ENCODE data around the gene TMEM125. TPM values are rescaled to one million over a fixed set of nuclear protein-coding genes. Genes with fewer than 3 reads are reported as not detected.

The TMEM125 gene
- total RNA-seq, 1 donor from 2014 or later, result 0.64 TPM

DNA sequence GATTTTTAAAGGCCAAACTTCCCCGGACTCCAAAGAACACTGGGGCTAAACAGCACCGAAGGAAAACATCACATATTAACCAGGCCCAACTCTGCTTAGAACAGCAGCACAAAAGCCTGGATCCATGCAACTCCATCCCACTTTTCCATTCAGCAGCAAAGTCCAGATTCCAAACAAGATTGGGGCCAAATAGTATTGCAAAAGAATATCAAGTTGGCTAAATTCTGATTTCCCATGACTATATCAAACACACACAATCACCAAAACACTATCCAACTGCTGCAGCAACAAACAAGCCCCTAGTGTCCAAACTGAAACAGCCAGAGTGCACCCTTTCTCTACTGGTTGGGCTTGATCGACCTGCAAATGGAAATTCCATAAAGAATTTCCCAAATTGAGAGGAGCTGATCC is 19.4 kb upstream of the TMEM125 start:
- H3K4me1 Mint-ChIP-seq (ENCODE audit: low read depth, unreplicated experiment), result no peaks in the 10 kb centered on the region
- H3K4me1 ChIP-seq (ENCODE audit: insufficient read depth, low read length), result no peaks in the 10 kb centered on the region
- FAIRE-seq, result no peak

DNA sequence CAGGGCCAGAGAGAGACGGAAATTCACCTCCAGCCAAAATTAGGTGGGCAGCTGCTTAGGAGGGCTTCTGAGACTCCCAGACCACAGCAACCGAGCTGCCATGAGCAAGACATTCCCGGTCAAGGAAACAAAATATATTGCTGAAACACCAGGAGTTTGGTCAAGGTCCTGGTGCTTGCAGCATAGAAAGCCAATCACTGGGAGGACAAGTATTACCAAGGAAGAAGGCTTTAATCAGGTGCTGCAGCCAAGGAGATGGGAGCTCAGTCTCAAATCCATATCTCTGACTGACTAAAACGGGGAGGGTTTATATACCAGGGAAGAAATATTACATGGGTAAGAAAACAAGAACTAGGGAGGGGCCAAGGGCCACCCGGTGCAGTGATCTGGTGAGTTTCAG is 18.8 kb upstream of the TMEM125 start:
- peaks cover 34% of the 10 kb centered on the region for H3K27me3 Mint-ChIP-seq (ENCODE audit: low read depth, unreplicated experiment)
- no peak overlapping the region for H3K4me3 ChIP-seq (ENCODE audit: insufficient read depth, low read depth, low read length)
- H3K9ac ChIP-seq (ENCODE audit: low read length), result no peak overlapping the region
- no peak overlapping the region for H3K4me3 Mint-ChIP-seq (ENCODE audit: unreplicated experiment)
- H3K4me1 ChIP-seq (ENCODE audit: insufficient read depth, low read length), result no peaks in the 10 kb centered on the region
- H3K4me2 ChIP-seq (ENCODE audit: low read length), result no peak overlapping the region
- H3K27me3 ChIP-seq (ENCODE audit: insufficient read depth, low read length), result peaks cover 7% of the 10 kb centered on the region
- no peak for FAIRE-seq
- H3K9me3 ChIP-seq (ENCODE audit: insufficient read depth, low read depth, low read length), result no peaks in the 10 kb centered on the region
- H3K36me3 Mint-ChIP-seq (ENCODE audit: low read depth, unreplicated experiment), result no peaks in the 10 kb centered on the region
- H3K4me1 Mint-ChIP-seq (ENCODE audit: low read depth, unreplicated experiment), result no peaks in the 10 kb centered on the region
- no peaks in the 10 kb centered on the region for H4K20me1 ChIP-seq (ENCODE audit: insufficient read depth, low read length)
- H2AFZ ChIP-seq (ENCODE audit: low read depth, low read length), result no peak overlapping the region
- TF ChIP-seq CTCF (IDR thresholded peaks at IDR 0.05; ENCODE audit: insufficient read depth, low read depth, low read length) (no peak), EZH2 (IDR thresholded peaks at IDR 0.05; ENCODE audit: insufficient read depth, low read length) (no peak)
- peaks cover 21% of the 10 kb centered on the region for H3K9me3 Mint-ChIP-seq (ENCODE audit: unreplicated experiment)
- no peak for DNase-seq (ENCODE audit: low read depth)
- H3K27ac ChIP-seq (ENCODE audit: low read depth, low read length), result no peak overlapping the region
- H3K36me3 ChIP-seq (ENCODE audit: insufficient read depth, low read length), result no peaks in the 10 kb centered on the region
- H3K79me2 ChIP-seq (ENCODE audit: insufficient read depth, low read length), result no peaks in the 10 kb centered on the region
- H3K27ac Mint-ChIP-seq (ENCODE audit: unreplicated experiment), result no peak overlapping the region

More for the DNA sequence above, 19.4 kb upstream of the TMEM125 start:
- Histone ChIP-seq H3K27me3 (ENCODE audit: insufficient read depth, low read length) (peaks cover 7% of the 10 kb centered on the region), H3K79me2 (ENCODE audit: insufficient read depth, low read length) (no peaks in the 10 kb centered on the region), H2AFZ (ENCODE audit: low read depth, low read length) (no peak overlapping the region), H3K9me3 (ENCODE audit: insufficient read depth, low read depth, low read length) (no peaks in the 10 kb centered on the region), H3K27ac (ENCODE audit: low read depth, low read length) (no peak overlapping the region), H3K9ac (ENCODE audit: low read length) (no peak overlapping the region), H3K4me3 (ENCODE audit: insufficient read depth, low read depth, low read length) (no peak overlapping the region), H3K4me2 (ENCODE audit: low read length) (no peak overlapping the region), H3K36me3 (ENCODE audit: insufficient read depth, low read length) (no peaks in the 10 kb centered on the region), H4K20me1 (ENCODE audit: insufficient read depth, low read length) (no peaks in the 10 kb centered on the region)
- Mint-ChIP-seq H3K36me3 (ENCODE audit: low read depth, unreplicated experiment) (no peaks in the 10 kb centered on the region), H3K27me3 (ENCODE audit: low read depth, unreplicated experiment) (peaks cover 30% of the 10 kb centered on the region), H3K4me3 (ENCODE audit: unreplicated experiment) (no peak overlapping the region), H3K9me3 (ENCODE audit: unreplicated experiment) (peaks cover 24% of the 10 kb centered on the region), H3K27ac (ENCODE audit: unreplicated experiment) (no peak overlapping the region)
- DNase-seq (ENCODE audit: low read depth), result no peak
- TF ChIP-seq EZH2 (IDR thresholded peaks at IDR 0.05; ENCODE audit: insufficient read depth, low read length) (no peak), CTCF (IDR thresholded peaks at IDR 0.05; ENCODE audit: insufficient read depth, low read depth, low read length) (no peak)

GRCh38 chr1:43252225-43252624 is 17.6 kb upstream of the TMEM125 start:
- Histone ChIP-seq H3K79me2 (ENCODE audit: insufficient read depth, low read length) (no peaks in the 10 kb centered on the region), H3K4me2 (ENCODE audit: low read length) (no peak overlapping the region), H3K9ac (ENCODE audit: low read length) (no peak overlapping the region), H3K9me3 (ENCODE audit: insufficient read depth, low read depth, low read length) (no peaks in the 10 kb centered on the region), H2AFZ (ENCODE audit: low read depth, low read length) (no peak overlapping the region), H3K4me1 (ENCODE audit: insufficient read depth, low read length) (no peaks in the 10 kb centered on the region), H3K4me3 (ENCODE audit: insufficient read depth, low read depth, low read length) (no peak overlapping the region), H3K27me3 (ENCODE audit: insufficient read depth, low read length) (peaks cover 7% of the 10 kb centered on the region), H3K36me3 (ENCODE audit: insufficient read depth, low read length) (no peaks in the 10 kb centered on the region), H4K20me1 (ENCODE audit: insufficient read depth, low read length) (no peaks in the 10 kb centered on the region), H3K27ac (ENCODE audit: low read depth, low read length) (no peak overlapping the region)
- Mint-ChIP-seq H3K4me1 (ENCODE audit: low read depth, unreplicated experiment) (no peaks in the 10 kb centered on the region), H3K9me3 (ENCODE audit: unreplicated experiment) (peaks cover 13% of the 10 kb centered on the region), H3K36me3 (ENCODE audit: low read depth, unreplicated experiment) (no peaks in the 10 kb centered on the region), H3K4me3 (ENCODE audit: unreplicated experiment) (no peak overlapping the region), H3K27me3 (ENCODE audit: low read depth, unreplicated experiment) (peaks cover 41% of the 10 kb centered on the region), H3K27ac (ENCODE audit: unreplicated experiment) (no peak overlapping the region)
- TF ChIP-seq EZH2 (IDR thresholded peaks at IDR 0.05; ENCODE audit: insufficient read depth, low read length), result no peak
- TF ChIP-seq CTCF (IDR thresholded peaks at IDR 0.05; ENCODE audit: insufficient read depth, low read depth, low read length), result no peak
- FAIRE-seq (no peak), DNase-seq (ENCODE audit: low read depth) (no peak)
